ENCODE measurements around the gene PRF1. TPM values are rescaled to one million over a fixed set of nuclear protein-coding genes. Genes with fewer than 3 reads are reported as not detected.

PRF1 gene
- total RNA-seq, 1 donor from 2014 or later = 6.2 TPM

DNA sequence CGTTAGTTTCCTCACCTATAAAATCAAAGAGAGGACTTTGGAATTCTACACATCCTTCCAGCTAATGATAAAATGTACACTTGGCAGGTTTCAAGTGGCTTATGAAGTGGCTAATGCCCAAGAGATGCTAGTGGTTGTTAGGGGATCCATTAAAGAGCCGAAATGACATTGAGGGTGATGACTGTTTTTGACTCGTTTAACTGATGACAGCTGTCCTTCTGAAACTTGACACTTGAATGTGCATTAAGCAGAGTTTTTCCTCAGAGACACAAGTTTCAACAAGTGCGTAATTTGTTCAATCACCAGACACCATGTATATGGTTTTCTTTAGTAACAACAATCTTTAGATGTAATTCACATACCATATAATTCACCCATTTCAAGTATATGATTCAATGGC, 1.6 kb upstream of the PRF1 start:
- no peaks in the 10 kb centered on the region for H3K4me1 ChIP-seq
- no peaks in the 10 kb centered on the region for H3K27me3 ChIP-seq
- H3K36me3 ChIP-seq = no peaks in the 10 kb centered on the region
- DNase-seq (ENCODE audit: low spot score in 2 of 2) = no peak
- no peaks in the 10 kb centered on the region for H3K9me3 ChIP-seq
- intact Hi-C loops (cut with DNase I) = no loop called here
- H3K27ac ChIP-seq = no peak overlapping the region
- TF ChIP-seq, protein P1, sequence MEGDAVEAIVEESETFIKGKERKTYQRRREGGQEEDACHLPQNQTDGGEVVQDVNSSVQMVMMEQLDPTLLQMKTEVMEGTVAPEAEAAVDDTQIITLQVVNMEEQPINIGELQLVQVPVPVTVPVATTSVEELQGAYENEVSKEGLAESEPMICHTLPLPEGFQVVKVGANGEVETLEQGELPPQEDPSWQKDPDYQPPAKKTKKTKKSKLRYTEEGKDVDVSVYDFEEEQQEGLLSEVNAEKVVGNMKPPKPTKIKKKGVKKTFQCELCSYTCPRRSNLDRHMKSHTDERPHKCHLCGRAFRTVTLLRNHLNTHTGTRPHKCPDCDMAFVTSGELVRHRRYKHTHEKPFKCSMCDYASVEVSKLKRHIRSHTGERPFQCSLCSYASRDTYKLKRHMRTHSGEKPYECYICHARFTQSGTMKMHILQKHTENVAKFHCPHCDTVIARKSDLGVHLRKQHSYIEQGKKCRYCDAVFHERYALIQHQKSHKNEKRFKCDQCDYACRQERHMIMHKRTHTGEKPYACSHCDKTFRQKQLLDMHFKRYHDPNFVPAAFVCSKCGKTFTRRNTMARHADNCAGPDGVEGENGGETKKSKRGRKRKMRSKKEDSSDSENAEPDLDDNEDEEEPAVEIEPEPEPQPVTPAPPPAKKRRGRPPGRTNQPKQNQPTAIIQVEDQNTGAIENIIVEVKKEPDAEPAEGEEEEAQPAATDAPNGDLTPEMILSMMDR (IDR thresholded peaks at IDR 0.05) = no peak
- H3K4me3 ChIP-seq = no peak overlapping the region

DNA sequence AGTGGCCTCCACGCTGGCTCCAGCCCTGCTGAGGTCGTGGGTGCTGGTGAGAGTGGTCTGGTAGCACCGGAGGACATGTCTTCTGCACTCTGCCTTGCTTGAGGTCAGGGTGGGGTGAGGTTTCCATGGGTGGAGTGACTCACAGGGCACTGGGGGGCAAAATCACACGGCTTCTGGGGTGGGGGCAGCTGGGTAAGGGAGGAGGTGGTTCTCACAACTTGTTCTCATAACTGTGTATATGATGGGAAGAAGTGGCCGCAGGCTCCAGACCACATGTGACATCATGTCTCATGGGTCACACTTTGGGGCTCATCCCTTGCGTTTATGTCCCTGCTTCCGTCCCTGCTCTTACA, 884 bp upstream of the PRF1 start:
- H3K36me3 ChIP-seq = no peaks in the 10 kb centered on the region
- H3K4me3 ChIP-seq = no peak overlapping the region
- TF ChIP-seq, protein P1 (IDR thresholded peaks at IDR 0.05) = no peak
- no peaks in the 10 kb centered on the region for H3K4me1 ChIP-seq
- DNase-seq (ENCODE audit: low spot score in 2 of 2) = no peak
- no peak overlapping the region for H3K27ac ChIP-seq
- H3K9me3 ChIP-seq = no peaks in the 10 kb centered on the region
- intact Hi-C loops (cut with DNase I) = no loop called here
- H3K27me3 ChIP-seq = no peaks in the 10 kb centered on the region

DNA sequence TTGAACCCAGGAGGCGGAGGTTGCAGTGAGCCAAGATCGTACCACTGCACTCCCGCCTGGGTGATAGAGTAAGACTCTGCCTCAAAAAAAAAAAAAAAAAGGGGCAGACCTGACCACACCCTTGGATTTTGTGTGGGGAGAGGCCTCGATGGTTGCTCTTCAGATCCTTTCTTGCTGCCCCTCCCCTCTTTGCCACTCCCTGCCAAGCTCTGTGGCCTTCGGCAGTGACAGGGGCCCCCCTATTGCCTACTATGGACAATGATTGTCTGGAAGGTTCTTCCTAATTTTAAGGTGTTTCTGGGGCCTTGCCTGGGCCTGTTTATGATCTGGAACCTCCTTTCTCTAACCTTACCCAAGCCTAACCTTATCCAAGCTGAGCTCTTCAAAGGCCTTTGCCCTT, 795 bp downstream of the PRF1 start:
- Histone ChIP-seq H3K27me3 (no peaks in the 10 kb centered on the region), H3K4me1 (no peaks in the 10 kb centered on the region), H3K27ac (no peak overlapping the region), H3K4me3 (no peak overlapping the region), H3K36me3 (no peaks in the 10 kb centered on the region), H3K9me3 (no peaks in the 10 kb centered on the region)
- no peak for DNase-seq (ENCODE audit: low spot score in 2 of 2)
- TF ChIP-seq, protein P1 (IDR thresholded peaks at IDR 0.05) = no peak
- intact Hi-C loops (cut with DNase I) = no loop called here

DNA sequence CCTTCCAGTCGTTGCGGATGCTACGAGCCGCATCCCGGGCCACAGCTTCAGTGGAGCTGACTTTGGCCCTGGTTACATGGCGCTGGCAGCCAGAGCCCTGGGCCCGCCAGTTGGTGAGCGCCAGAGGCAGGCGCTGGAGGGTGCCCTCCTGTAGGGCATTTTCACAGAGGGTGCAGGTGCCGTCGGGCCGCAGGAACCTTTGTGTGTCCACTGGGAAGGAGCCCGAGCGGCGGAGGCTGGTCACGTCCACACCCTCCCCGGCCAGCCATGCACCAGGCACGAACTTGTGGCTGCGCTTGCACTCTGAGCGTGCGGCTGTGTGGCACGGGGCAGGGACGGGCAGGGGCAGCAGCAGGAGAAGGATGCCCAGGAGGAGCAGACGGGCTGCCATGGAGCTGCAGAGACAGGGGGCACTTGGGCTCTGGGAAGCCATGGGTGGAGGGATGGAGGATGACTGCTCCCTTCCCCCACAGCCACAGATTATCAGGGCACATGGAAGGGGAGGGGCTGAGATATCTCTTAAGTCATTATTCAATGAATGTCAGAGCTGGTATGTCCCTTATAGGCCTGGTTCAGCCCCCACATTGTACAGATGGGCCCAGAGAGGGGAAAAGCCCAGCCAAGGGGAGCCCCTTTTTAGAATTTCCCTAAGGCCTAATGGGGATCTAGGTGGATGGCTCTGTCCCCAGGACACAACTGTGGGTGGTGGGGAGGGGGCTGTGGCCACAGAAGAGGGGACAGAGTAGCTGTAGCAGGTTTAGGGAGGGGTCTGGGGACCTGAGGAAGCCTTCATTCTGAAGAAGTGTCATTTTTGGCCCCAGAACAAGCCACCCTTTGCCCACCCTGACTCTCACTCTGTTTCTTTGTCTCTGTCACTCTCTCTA, 1.8 kb downstream of the PRF1 start:
- no peaks in the 10 kb centered on the region for H3K9me3 ChIP-seq
- H3K4me3 ChIP-seq = no peak overlapping the region
- DNase-seq (ENCODE audit: low spot score in 2 of 2) = no peak
- intact Hi-C loops (cut with DNase I) = no loop called here
- H3K27ac ChIP-seq = no peak overlapping the region
- H3K27me3 ChIP-seq = no peaks in the 10 kb centered on the region
- H3K4me1 ChIP-seq = no peaks in the 10 kb centered on the region
- TF ChIP-seq, protein P1 (IDR thresholded peaks at IDR 0.05) = no peak
- H3K36me3 ChIP-seq = no peaks in the 10 kb centered on the region

DNA sequence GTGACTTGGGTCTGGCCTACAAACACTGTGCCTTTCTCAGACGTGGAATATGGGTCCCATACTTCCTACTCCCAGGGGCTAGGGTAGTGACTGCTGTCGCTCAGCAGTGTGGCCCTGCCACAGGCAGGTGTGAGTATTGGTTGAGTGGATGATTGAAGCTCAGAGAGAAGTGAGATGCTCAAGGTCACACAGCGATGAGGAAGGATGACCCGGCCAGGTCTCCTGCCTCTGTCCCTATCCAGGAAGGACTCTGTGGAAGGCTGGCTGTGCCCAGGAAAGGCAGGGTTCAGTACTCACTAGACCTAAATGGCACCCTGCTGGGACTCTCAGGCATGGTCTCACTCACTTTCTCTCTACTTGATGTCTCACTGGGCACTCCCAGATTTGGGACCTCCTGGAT, 2.8 kb downstream of the PRF1 start:
- Histone ChIP-seq H3K4me1 (no peaks in the 10 kb centered on the region), H3K9me3 (no peaks in the 10 kb centered on the region), H3K36me3 (no peaks in the 10 kb centered on the region), H3K27ac (no peak overlapping the region), H3K4me3 (no peak overlapping the region), H3K27me3 (no peaks in the 10 kb centered on the region)
- DNase-seq (ENCODE audit: low spot score in 2 of 2) = no peak
- TF ChIP-seq, protein P1 (IDR thresholded peaks at IDR 0.05) = no peak
- intact Hi-C loops (cut with DNase I) = no loop called here
